ENCODE results near the gene CORO2B.
"Not testable (repeated sequence)": the region's sequence is repeated elsewhere in the genome, so short reads cannot be mapped to it uniquely, and the experiment has no call there.

CORO2B gene

DNA sequence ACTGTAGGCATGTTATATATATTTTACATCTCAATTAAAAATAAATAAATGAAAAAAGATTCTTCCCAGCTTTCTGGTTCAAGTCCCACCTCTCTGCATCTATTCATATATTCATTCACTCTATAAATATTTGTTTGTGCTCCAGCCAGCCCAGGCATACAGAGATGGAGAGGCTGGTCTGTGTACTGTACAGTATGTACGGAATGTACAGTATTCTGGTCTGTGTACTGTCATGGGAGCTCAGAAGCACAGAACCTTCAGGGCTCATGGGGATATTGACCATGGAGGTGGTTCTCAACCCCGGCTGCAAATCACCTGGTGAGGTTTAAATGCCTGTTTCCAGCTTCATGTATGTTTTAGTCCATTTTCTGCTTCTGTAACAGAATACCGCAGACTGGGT is 13.8 kb downstream of the CORO2B start:
- no peak for DNase-seq

DNA sequence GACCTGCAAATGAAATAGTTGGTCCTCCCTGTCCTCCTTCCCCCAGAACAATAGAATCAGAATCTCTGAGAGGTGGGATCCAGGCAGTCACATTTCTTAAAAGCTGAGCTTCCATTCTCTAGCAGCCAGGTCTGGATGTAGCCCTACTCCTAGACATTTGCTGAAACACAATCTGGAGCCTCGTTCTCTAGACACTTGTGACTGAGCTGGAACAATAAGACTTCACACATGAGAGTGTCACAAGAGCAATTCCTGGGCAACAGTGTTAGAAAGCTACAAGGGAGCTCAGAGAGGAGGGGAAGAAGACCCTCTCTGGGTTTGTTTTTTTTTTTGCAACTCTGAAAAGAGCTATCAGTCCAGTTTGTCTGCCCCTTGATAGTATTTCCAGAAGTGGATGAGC is 14.5 kb downstream of the CORO2B start:
- no peak for DNase-seq

GRCh38 chr15:68593828-68594532 is 15.2 kb downstream of the CORO2B start:
- DNase-seq = peak in 3 of 4 experiments; percentile 19 to 39 (median 26)

DNA sequence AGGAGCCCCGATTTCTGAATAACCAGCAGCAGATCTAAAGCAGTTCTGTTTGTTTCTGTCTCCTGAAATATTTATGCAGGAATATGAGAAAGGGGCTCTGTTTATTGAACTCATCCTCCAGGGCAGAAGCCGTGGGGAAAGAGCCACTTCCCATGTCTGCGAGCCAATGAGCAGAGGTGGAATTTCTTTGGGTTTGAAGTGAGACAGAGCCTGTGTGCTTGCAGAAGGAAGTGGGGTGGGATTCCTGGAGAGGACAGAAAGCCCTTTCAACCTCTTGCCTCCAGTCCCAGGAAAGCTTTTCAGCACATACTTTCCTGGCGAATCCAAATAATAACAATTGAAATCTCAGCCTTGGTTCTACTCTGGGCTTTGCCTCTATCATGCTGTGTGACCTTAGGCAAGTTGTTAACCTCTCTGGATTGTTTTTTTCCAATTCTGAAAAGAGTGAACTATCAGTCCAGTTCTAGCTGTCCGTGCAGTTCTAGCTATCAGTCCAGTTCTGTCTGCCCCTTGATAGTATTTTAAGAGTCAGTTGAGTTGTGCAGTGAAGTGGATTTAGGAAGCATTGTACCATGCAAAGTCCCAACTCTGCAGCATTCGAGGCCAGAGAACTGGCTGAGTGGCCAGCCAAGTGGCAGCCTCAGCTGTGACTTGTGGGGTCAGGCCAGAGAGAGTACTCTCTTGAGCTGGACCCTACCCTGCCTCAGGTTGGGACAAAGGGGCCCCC is 15.9 kb downstream of the CORO2B start:
- DNase-seq = no peak

DNA sequence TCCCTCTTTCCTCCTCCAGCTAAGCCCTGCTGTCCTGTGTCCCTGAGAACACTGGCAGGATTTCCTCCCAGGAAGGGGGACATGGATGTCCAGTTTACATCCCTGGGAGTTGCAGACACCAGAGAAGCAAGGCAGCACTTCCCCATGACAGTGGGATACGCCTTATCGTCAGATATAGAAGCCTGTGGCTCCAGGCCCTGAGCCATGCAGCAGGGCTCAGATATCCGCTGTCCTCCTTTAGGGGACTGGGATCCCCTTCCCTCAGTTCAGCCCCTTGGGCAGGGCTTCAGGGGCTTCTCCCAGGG is 16.4 kb downstream of the CORO2B start:
- DNase-seq = no peak

- DNase-seq = no peak
Measured at GRCh38 chr15:68595761-68596160, 17.0 kb downstream of the CORO2B start.

- DNase-seq = no peak
Measured at GRCh38 chr15:68596691-68597090, 17.9 kb downstream of the CORO2B start.

GRCh38 chr15:68597581-68597980 is 18.8 kb downstream of the CORO2B start:
- no peak for DNase-seq

GRCh38 chr15:68598171-68599152 is 19.7 kb downstream of the CORO2B start:
- peak; percentile 69 to 78 (median 72) for DNase-seq

GRCh38 chr15:68599153-68599545 is 20.4 kb downstream of the CORO2B start:
- no peak for DNase-seq

GRCh38 chr15:68599560-68600071 is 20.8 kb downstream of the CORO2B start:
- DNase-seq = no peak

DNA sequence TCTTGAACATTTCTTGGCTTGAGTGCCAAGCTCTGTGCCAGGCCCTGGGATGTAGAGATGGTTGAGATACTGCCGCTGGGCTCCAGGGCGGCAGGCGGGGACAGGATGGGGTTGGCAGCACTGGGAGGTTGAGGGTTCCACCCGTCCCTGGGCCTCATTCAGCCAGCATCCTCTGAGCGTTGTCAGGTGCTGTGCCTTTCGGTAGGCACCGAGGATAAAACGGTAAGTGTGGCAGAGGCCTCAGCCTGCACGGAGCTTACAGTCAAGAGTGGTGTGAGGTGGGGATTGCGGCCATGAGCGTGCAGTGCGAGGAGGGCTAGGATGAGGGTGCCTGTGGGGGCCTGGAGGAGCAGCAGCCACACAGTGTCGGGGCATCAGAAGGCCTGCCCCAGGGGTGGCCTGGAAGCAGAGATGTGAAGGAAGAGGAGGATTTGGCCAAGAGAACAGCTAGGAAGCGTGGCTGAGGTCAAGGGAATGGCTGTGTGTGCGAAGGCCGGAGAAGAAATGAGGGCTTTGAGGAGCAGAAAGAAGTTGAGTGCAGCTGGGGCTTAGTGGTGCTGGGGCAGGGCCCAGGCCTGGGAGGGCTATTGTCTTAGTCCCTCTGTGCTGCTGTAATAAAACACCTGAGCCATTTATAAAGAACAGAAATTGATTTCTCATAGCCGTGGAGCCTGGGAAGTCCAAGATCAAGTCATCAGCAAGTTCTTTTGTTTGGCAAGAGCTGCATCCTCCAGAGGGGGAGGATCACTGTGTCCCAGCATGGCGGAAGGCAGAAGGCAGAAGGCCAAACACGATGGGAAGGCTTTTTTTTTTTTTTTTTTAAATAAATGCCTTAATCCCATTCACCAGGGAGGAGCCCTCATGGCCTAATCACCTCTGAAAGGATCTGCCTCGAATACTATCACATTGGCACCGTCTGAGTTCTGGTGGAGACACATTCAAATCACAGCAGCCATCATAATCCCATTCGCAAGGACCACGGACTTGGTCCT is 22.7 kb downstream of the CORO2B start:
- no peak for DNase-seq

DNA sequence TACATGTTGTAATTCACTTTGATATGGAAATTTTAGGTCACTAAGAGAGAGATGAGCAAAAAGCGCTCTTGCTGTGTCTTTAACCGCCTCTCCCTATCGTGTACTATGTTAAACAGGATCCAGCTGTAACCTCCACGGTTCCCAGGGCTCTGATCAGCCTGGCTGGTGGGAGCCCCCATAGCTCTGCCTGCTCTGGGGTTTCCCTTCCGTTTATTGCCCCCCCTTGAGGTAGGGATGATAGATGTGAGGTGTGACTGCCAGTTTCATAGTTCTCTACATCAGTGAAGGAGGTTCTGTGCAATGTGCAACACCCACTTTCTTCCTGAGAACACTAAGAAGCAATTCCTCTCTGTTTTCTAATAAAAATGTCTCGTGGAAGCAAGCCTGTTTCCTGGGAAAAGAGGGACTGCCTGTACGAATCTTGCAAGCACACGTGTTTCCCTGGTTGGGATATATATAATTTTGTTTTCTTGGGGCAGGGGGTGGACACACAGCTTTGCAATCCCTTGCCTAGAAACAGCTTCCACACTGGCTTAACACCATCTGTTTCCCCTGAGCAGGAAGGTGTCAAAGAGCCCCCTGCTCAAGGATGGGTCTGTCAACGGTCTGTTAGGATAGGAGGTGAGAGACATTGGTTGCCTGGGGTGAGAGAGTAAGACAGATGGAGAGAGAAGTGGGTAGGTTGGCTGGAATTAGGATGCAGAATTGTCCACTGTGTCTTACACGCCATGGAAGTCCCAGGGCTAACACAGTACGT is 23.8 kb downstream of the CORO2B start:
- no peak for DNase-seq

GRCh38 chr15:68603216-68603595 is 24.4 kb downstream of the CORO2B start:
- no peak for DNase-seq

DNA sequence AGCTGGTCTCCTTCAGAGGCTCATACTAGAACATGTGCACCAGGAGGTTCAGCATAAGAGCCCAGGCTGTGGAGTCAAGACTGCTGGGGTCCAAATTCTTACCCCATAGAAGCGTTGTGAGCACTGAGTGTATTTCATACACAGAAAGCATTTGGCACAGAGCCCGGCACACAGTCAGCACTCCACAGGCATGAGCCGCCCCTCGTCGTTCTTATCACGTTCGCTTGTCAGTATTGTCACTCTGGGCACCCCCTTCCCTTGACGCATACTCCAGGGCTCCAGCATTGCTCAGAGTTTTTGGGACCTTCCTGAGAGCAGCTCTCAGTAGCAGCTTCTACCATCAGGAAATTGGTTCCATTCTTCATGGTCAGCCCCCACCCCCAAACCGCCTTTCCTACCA is 25.2 kb downstream of the CORO2B start:
- no peak for DNase-seq

DNA sequence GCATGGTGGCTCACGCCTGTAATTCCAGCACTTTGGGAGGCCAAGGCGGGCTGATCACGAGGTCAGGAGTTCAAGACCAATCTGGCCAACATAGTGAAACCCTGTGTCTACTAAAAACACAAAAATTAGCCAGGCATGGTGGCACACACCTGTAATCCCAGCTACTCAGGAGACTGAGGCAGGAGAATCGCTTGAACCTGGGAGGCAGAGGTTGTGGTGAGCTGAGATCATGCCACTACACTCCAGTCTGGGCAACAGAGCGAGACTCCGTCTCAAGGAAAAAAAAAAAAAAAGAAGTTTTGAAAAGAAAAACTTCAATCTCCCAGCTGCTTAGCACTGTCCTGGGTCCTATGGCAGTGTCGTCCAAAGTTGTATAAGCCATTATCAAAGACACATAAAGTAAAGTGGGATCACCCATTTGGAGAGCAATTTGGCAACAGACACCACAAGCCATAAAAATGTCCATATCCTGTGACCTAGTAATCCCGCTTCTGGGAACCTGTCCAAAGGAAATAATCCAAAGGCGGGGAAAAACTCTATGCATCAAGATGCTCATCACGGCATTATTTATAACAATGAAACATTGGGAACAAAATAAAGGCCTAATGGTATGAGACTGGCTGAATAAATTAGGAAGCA is 26.2 kb downstream of the CORO2B start:
- DNase-seq = not testable (repeated sequence)

- DNase-seq = no peak
Measured at GRCh38 chr15:68606375-68606774, 27.6 kb downstream of the CORO2B start.

DNA sequence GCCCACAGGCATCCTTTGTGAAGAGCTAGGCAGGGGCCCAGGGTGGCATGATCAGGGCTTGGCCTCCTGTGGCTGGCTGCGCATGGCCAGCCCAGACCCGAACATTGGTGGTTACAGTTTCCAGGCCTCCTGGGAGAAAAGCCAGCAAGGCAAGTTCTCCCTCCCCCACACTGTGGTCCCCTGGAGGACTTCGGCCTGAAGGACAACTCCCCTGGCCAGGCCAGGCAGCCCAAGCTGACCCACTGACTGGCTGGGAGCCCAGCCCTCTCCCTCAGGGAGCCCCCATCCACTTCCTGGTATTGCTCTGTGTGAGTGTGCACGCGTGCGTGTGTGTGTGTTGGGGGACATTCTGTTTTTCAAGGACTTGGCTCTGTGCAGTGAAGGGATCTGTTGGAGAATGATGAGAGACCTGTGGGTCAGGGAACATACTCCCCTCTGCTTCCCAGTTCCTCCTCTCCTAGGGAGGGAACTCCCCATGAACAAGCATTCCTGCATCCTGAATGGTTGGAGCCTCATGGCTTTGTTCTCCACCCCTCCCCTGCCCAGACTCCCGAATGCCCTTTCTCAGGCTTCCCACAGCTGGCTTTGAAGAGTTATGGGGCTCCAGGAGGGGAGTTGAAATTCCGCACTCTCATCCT is 29.5 kb downstream of the CORO2B start:
- DNase-seq = no peak

DNA sequence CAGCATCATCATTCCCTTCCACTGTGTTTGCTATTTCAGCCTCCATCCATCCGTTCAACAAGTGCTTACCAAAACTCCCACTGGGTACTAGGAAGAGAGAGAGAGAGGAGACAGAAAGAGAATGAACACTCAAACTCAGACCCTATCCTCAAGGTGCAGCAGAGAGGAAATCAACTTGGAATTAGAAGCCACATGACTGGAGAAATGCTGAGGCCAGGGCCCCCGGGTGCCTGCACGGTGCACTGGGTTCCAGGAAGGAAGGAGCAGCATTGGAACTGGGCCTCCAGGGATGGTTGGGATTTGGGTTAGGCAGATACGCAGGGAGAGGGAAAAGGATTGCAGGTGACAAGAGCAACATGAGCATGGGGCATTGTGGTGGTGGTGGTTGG is 30.0 kb downstream of the CORO2B start:
- no peak for DNase-seq

GRCh38 chr15:68609629-68610028 is 30.8 kb downstream of the CORO2B start:
- no peak for DNase-seq
